Epithelial cell of proximal tubule (primary cell): ENCODE results near the gene ITM2C. TPM values are rescaled to one million over a fixed set of nuclear protein-coding genes. Genes with fewer than 3 reads are reported as not detected.

Source experiments
- DNase-seq: peaks from one replicate; pipeline ENCODE4 v3.0.0-alpha.2; 2011; ENCODE audit warnings: low read depth
- H3K4me3 ChIP-seq: 2 replicates; pipeline ENCODE4 v1.5.1; 2011; ENCODE audit warnings: low read depth, mild to moderate bottlenecking, low read length
- total RNA-seq: library from RNA; depleted of rRNA; stranded (reverse); fragments of >200 nt; gene quantifications from 2 replicates; pipeline ENCODE4 v1.2.3, GENCODE V29; 2015
- TF ChIP-seq, protein P1 (sequence below): conservative IDR thresholded peaks from 2 replicates; pipeline ENCODE4 v1.5.1; 2012; ENCODE audit warnings: low read depth, mild to moderate bottlenecking, low read length

The ITM2C gene
- total RNA-seq, 1 donor from 2014 or later: 169 TPM

DNA sequence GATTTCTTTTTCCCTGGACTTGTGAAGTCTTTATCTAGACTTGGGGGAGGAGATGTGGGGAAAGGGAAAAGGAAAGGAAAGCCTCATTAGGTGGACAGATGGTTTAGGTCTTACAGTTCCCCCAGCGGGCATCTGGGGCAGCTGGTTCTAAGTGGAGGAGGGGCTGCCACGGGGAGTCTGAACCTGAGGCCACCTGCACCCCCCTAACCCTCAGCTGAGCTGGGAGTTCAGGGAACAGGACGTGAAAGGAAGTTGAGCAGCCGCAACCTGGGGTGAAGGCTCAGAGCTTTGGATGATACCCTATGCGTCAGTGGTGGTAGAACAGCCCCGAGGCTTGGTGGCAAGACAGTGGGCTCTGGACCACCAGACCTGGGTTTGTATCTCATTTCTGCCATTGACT, 26.8 kb downstream of the ITM2C start:
- TF ChIP-seq, protein P1, sequence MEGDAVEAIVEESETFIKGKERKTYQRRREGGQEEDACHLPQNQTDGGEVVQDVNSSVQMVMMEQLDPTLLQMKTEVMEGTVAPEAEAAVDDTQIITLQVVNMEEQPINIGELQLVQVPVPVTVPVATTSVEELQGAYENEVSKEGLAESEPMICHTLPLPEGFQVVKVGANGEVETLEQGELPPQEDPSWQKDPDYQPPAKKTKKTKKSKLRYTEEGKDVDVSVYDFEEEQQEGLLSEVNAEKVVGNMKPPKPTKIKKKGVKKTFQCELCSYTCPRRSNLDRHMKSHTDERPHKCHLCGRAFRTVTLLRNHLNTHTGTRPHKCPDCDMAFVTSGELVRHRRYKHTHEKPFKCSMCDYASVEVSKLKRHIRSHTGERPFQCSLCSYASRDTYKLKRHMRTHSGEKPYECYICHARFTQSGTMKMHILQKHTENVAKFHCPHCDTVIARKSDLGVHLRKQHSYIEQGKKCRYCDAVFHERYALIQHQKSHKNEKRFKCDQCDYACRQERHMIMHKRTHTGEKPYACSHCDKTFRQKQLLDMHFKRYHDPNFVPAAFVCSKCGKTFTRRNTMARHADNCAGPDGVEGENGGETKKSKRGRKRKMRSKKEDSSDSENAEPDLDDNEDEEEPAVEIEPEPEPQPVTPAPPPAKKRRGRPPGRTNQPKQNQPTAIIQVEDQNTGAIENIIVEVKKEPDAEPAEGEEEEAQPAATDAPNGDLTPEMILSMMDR: no peak
- DNase-seq: no peak
- H3K4me3 ChIP-seq: no peak overlapping the region

- no peak for DNase-seq
- H3K4me3 ChIP-seq: no peak overlapping the region
- TF ChIP-seq, protein P1: no peak
Measured at GRCh38 chr2:230893338-230893737, 28.6 kb downstream of the ITM2C start.

- DNase-seq: no peak
- TF ChIP-seq, protein P1: no peak
- no peak overlapping the region for H3K4me3 ChIP-seq
Measured at GRCh38 chr2:230893841-230894781, 29.4 kb downstream of the ITM2C start.

- TF ChIP-seq, protein P1: no peak
- DNase-seq: no peak
Measured at GRCh38 chr2:230895536-230896345, 31.0 kb downstream of the ITM2C start.

DNA sequence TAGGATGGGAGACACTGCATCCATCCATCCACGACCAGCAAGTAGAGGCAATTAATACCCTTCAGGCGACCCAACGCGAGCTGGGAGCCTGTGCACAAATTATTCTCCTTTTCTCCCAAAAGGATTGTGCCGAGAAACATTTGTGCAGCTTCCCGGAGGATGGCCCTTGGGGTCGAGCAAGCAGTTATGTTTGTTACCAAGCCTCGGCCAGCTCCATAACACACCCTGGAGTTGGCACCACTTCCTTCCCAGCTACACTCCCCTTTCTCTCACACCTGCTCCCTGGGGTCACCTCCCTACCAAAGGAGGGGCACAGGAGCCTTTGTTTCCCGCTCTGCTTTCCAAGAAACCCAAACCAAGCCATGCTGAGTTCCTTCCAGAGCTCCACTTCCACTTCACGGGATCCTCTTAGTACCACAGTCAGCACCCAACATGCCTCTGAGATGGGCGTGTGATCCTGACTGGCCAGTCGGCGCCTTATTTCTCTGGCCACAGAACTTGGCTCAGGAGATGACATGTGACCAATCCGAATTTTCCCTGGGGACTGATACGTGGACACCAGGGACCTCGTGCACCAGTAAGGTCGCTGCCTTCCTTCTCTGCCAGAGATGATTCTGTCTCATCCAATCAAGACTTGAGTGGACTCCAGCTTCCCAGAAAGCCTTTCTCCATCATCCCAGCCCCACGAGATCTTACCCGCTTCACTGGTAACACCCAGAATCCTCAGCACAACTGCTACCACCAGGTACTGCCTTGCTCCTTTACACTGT, 31.8 kb downstream of the ITM2C start:
- DNase-seq: no peak
- TF ChIP-seq, protein P1: no peak
- no peak overlapping the region for H3K4me3 ChIP-seq

More at GRCh38 chr2:230895536-230896345, 31.0 kb downstream of the ITM2C start:
- no peak overlapping the region for H3K4me3 ChIP-seq

- TF ChIP-seq, protein P1: no peak
- DNase-seq: no peak
- no peak overlapping the region for H3K4me3 ChIP-seq
Measured at GRCh38 chr2:230898016-230898712, 33.4 kb downstream of the ITM2C start.
